Stimulated activated CD4-positive, alpha-beta T cell treated with anti-CD3 and anti-CD28 coated beads, Interleukin-4, amount 100 ng/mL, for 4 hours (primary cell): ENCODE measurements around the gene CD82.
"Not testable (repeated sequence)": the region's sequence is repeated elsewhere in the genome, so short reads cannot be mapped to it uniquely, and the experiment has no call there.

Experiments used
- DNase-seq, 2 experiments: peaks; one replicate each; pipeline ENCODE4 v3.0.0-alpha.2; 2020

Gene CD82

DNA sequence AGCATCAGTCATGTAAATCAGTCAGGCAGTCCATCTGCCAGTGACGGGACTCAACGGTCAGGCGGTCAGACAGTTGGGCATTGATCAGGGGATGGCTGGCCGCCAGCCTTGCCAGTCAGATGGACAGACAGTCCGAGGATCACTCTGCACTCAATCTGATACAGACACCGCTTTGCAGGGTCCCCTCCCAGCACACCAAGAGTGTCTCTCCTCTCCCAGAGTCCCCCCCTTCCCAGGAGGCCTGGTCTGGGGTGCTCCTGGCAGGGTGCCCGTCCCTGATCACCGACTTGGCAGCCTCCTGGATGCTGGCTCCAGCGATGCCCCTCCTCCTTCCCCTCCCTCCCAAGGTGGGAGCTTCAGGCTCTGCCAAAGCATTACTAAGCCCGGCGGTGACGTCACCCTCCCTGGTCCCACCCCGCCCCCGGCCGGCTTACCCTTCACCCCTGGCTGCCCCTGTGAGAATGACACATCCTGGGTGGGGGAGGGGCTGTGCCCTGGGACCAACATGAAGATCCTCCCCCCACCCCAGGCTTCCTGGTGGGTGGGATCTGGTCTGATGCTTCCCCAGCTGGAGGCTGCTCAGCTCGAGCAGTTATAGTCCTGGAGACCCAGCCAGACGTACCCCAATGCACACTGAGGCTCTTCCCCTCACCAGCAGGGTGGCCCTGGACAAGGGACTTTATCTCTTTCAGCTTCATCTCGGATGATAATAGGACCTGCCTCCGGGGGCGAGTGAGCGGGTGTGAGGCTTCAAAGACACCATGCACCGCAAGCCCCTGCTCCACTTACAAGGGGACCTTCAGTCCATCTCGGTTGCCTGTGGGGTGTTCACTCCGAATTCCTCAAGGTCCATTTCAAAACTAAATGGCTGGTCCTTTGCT is 69.2 kb downstream of the CD82 start:
- peak in 1 of 2 experiments; percentile 38 for DNase-seq

DNA sequence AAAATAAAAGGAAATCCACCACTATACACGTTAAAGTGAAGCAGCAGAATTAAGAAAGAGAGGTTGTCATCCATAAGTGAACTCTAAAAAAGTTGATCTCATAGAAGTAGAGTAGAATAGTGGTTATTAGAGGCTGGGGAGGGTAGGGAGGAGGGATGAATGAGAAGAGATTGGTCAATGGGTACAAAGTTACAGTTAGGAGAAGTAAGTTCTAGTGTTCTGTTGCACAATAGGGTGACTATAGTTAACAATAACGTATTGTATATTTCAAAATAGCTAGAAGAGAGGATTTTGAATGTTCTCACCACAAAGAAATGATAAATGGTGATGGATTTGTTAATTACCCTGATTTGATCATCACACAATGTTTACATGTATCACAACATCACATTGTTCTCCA is 72.0 kb downstream of the CD82 start:
- DNase-seq = no peak

GRCh38 chr11:44638032-44638431 is 72.6 kb downstream of the CD82 start:
- no peak for DNase-seq

DNA sequence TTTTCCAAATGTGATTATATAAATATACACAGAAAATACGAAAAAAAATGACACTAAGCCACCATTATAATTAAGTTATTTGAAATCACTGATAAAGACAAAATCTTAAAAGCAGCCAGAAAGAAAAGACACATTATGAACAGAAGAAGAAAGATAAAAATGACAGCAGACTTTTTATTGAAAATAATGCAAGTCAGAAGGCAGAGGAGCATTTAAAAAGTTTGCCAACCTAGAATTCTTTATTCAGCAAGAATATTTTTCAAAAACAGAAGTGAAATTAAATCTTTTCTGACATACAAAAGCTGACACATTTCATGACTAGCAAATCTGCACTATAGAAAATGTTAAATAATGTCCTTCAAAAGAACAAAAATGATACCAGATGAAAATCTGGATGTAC is 77.8 kb downstream of the CD82 start:
- no peak for DNase-seq

DNA sequence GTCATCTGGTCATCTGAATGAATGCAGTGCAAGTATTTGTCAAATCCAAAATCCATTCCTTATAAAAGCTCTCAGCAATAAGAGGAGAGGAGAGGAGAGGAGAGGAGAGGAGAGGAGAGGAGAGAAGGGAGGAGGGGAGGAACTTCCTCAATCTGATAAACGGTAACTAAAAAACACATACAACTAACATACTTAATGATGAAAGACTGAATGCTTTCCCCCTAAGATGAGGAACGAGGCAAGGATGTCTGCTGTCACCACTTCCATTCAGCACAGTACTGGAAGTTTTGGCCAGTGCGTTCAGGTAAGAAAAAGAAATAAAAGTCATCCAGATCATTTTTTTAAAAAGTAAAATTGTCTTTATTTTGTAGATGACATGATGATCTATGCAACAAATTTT is 80.4 kb downstream of the CD82 start:
- no peak for DNase-seq

- DNase-seq = not testable (repeated sequence)
These were observed 81.9 kb downstream of the CD82 start for GRCh38 chr11:44647255-44647955.

DNA sequence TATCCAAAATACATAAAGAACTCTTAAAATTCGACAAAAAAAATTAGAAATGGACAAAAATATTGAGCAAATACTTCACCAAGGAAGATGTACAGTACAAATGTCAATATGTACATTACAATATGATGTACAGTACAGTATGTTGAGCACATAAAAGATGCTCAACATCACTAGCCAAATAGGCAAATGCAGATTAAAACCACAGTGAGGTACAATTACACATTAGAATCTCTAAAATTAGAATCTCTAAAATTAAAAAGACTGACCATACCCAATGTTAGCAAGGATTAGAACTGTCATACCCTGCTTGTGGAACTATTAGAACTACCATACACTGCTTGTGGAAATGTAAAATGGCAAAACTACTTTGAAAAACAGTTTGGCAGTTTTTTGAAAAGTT is 82.6 kb downstream of the CD82 start:
- no peak for DNase-seq

- no peak for DNase-seq
These were observed 86.2 kb downstream of the CD82 start for GRCh38 chr11:44651535-44652155.

- no peak for DNase-seq
These were observed 87.6 kb downstream of the CD82 start for GRCh38 chr11:44652901-44653644.

DNA sequence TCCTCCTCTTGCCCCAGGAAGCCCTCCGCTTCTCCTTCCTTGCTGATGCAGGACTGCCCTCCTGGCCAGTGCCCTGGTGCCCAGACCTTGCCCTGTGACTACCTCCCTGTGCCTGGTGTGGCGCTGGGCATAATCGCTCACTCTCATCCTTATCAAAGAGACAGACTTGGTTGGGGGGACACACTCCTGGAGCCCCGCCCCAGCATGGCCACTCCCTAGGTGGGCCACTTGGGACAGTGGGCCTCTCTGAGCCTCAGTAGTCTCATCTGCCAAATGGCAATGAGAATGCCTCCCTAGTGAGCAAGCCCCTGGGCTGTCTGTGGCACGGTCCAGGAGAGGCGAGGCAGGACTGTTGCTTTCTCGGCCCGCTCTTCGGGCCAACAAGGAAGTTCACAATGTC is 88.6 kb downstream of the CD82 start:
- DNase-seq = no peak

DNA sequence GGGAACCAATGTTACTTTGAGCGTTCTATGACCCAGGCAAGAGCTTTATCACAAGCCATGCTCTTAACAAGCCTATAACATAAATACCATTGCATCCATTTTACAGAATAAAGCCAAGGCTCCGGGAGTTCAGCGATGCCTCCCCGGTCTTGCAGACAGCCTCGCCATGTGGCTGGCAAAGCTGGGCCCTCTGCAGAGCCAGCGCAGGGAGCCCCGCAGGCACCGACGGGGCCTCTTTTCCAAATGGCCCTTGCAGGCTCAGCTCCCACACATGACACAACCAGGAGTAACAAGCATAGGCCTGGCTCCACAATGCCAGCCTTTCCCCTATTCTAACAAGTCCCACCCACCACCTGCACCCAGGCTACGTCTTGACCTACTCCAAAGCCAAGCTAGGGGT is 89.1 kb downstream of the CD82 start:
- no peak for DNase-seq

DNA sequence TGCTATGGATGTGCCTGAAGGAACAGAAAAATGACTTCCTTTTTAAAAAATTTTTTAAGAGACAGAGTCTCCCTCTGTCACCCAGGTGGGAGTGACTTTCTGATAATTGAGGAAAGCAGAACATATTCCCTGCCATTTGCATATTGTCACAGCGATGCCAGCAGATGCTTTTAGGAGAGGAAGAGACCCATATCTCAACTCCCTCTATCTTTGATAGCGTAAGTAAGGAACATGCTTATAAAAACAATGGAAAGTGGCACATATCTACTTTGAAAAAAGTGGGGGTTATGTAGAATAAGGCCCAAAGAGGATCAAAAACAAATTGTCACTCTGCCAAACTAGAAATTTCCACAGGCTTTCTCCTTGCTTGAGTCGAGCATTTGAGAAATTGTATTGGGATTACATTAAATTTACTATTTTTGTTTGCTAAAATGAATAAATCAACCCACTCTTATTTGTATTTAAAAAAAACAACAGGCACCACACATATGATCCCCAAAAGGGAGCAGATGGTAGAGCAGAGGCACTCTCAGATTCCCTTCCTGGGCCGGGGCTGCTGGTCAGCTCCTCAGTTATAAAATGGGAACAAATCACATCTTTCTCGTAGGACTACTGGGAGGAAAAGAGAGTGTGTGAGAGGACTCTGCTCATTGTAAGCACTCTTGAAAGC is 92.5 kb downstream of the CD82 start:
- DNase-seq = no peak

GRCh38 chr11:44658506-44658850 is 93.0 kb downstream of the CD82 start:
- no peak for DNase-seq

- DNase-seq = no peak
These were observed 94.2 kb downstream of the CD82 start for GRCh38 chr11:44659641-44660040.

GRCh38 chr11:44660535-44660934 is 95.1 kb downstream of the CD82 start:
- DNase-seq = not testable (repeated sequence)

GRCh38 chr11:44661311-44661717 is 95.9 kb downstream of the CD82 start:
- no peak for DNase-seq
